GM13977 (cell line): ENCODE results near the gene RNGTT.

Source experiments
- DNase-seq: peaks from one replicate; pipeline ENCODE4 v3.0.0; 2012; ENCODE audit warnings: low spot score
- CTCF ChIP-seq: IDR thresholded peaks from 2 replicates; pipeline ENCODE4 v1.5.1; 2012; ENCODE audit warnings: mild to moderate bottlenecking, control low read depth; ENCODE audit not compliant: insufficient read depth; ENCODE audit errors: extremely low read depth, missing control alignments
- in situ Hi-C: fragments of 300-500 bp; cut with MboI; formaldehyde crosslinking; loops from one replicate; pipeline ENCODE4 v1.12.0; 2022; ENCODE audit warnings: low sequenced_read_pairs, low pct_unique_long_range_greater_than_20kb, mixed read lengths, inconsistent platforms; ENCODE audit not compliant: unreplicated experiment

The RNGTT gene

GRCh38 chr6:88662653-88663174 is 300.7 kb downstream of the RNGTT start:
- in situ Hi-C loops = no loop called here
- TF ChIP-seq CTCF = no peak
- peak; percentile 10 for DNase-seq

GRCh38 chr6:88662163-88662580 is 301.2 kb downstream of the RNGTT start:
- no peak for DNase-seq
- in situ Hi-C loops = no loop called here
- no peak for TF ChIP-seq CTCF

- in situ Hi-C loops = no loop called here
- no peak for TF ChIP-seq CTCF
- DNase-seq = no peak
Measured at GRCh38 chr6:88661136-88661535, 302.3 kb downstream of the RNGTT start.

- in situ Hi-C loops = no loop called here
- no peak for TF ChIP-seq CTCF
- DNase-seq = no peak
Measured at GRCh38 chr6:88655586-88655985, 307.8 kb downstream of the RNGTT start.

GRCh38 chr6:88653936-88654335 is 309.5 kb downstream of the RNGTT start:
- no peak for TF ChIP-seq CTCF
- in situ Hi-C loops = no loop called here
- DNase-seq = no peak

GRCh38 chr6:88651400-88651799 is 312.0 kb downstream of the RNGTT start:
- TF ChIP-seq CTCF = no peak
- in situ Hi-C loops = no loop called here
- no peak for DNase-seq

GRCh38 chr6:88650979-88651378 is 312.4 kb downstream of the RNGTT start:
- in situ Hi-C loops = no loop called here
- TF ChIP-seq CTCF = no peak
- DNase-seq = no peak
